Measurements from ENCODE around the gene PRDM10.

The PRDM10 gene

DNA sequence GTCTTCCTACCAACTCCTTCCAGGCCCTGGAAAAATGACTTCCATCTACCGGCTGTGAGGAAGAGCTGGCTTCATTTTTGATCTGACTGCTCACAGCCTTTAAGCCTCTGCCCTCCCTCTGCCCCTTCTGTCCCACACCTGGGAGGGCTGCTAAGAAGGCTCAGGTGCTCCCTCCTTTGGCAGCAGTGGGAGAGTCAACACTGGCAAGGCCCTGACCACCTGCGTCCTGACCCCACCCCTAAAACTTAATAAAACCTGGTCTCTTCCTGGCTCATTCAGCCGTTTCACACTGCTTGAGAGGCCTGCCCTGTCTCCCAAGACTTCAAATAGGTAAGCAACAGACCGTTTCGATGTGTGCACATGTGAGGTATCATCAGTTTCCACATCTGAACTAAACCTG lies 55.2 kb downstream of the PRDM10 start:
- no peak for DNase-seq (ENCODE audit: low read depth, low spot score)

DNA sequence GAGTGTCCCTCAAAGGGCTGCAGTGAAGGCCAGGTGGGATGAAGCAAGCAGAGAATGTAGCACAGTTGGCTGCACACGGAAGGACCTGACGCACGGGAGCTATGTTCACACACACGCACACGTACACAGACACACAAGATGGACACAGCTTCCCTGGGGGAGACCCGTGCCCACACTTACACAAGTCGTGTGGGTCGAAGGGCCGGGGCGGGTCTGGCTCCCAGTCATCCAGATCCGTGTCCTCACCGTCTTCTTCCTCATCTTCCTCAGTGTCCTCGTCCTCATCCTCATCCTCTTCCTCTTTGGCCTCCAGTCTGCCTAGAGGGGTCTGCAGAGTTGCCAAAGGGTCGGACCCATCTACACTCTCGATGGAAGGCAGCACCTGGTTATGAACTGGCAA lies 55.7 kb downstream of the PRDM10 start:
- DNase-seq (ENCODE audit: low read depth, low spot score) = no peak

DNA sequence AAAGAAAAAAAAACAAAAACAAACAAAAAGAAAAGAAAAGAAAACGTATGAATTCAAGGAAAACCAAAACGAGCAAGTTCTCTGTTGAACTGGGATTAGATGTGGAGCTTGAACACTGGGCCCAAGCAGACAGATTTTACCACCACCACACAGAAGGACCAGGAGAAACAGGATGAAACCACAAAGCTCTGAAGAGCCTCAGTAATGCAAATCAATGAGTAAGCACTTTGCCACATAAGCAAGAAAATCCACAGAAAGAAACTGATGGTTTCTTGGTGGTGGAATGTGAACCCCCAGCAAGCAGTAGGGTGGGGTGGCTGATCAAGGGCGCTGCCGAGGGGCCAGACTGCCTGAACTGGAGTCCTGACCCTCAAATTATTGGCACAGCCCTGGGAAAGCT lies 56.4 kb downstream of the PRDM10 start:
- no peak for DNase-seq (ENCODE audit: low read depth, low spot score)

DNA sequence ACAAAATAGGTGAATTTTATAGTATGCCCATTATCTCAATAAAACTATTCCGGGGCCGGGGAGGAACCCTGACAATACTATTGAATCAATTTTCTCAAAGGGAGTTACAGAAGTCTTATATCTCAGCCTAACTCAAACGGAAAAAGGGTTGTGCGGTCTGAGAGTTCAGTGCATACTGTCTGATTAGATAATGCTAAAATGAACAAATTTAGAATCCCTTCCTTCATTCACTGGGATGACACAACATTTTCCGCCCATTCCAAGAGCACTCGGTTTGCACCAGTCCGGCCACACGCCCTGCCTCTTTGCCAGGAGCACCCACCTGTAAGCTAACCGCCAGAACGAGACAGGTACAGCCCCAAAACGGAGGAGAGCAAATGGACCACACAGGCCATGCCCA lies 57.3 kb downstream of the PRDM10 start:
- DNase-seq (ENCODE audit: low read depth, low spot score) = no peak

DNA sequence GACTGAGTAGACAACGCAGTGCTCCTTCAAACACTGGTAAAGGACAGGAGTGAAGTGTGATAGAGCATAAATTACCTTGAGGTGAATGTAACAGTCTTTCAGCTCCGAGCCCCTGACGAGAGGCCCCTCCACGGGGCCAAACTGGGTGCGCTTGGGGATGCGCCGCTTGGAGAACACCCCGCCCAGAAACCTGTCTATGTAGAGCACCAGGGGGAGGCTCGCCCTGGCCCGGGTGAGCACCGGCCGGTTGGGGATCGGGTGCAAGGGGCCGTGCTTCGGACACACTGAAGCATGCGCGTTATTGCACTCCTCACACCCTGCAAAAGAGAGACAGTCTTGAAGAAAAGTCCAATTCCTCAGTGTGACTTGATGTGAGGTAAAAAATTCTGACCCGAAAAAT lies 57.9 kb downstream of the PRDM10 start:
- DNase-seq (ENCODE audit: low read depth, low spot score) = no peak

DNA sequence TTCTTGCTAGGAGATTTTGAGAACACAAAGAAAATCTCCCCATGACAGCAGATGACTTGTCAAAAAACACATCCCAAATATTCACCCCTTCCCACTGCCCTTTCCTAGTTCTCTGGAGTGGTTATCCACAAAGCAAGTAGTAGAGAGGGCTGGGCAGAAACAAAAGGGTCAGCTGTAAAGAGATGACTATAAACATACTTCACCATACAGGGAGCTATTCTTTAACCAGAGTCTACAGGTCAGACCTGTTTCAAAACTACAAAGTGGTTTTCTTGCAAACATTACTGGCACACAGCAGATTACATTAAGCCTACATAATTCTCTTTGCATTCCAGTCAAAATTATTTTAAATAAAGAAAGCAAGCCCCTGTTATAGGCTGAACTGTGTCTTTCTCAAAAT lies 59.6 kb downstream of the PRDM10 start:
- no peak for DNase-seq (ENCODE audit: low read depth, low spot score)

DNA sequence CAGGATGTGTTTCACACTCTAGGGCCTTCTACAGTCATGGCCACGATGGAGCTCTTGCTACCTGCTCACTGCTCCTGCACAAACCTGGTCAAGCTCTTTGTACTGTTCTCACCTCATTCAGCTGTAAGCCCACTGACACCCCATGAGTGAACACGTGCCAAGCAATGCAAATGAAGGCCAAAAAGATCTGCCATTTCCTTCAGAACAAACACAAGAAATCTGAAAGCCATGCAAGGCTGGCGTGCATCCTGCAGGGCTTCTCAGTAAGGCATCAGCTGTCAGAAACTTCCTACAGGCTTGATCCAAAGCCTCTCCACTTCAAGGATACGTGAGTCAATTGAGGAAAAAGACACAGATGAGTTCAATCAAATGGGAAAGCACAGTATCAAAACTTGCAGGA lies 63.1 kb downstream of the PRDM10 start:
- no peak for DNase-seq (ENCODE audit: low read depth, low spot score)

DNA sequence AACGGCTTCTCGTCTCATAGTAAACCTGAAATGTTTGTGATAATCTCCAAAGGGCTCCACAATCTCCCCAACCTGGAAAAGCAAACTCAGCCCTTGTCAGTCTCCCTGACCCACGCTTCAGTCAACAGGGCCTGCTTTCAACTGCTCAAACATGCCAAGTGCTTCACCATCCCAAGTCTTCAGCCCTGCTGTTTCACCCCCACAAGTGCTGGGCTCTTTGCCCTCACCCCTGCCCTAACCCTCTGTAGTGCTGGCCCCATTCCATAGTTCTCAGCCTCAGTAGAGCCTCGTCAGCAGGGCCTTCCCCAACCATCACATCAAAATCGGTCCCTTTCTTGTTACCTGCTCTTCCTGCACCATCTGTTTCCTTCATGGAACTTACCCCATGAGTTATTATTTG lies 63.9 kb downstream of the PRDM10 start:
- no peak for DNase-seq (ENCODE audit: low read depth, low spot score)

DNA sequence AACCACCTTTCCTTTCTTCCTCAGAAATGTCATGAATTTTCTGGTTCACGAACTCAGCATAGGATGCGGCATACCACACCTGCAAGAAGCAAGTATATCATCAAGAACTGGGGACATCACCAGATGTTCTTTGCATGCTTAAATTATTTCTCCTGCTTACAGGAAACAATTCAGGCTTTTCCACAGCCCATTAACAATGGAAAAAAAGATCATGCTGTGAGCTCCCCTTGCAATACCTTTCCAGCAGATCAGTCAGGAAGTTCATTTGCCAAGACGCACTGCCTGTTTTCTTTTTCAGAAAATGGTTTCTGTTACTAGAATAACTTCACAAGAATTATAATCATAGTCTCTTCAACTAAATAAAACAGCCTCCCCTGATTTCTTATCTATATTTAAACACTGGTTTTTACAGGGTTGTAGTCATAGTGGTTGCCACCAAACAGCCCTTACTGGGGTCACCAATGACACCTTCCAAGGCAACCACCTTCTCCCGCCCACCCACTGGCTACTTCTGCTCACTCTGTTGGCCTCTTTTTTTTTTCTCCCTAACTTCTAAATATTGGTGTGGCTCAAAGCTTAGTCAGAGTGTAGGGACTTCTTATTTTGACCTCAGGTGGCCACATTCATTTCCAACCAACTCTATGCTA lies 64.9 kb downstream of the PRDM10 start:
- DNase-seq (ENCODE audit: low read depth, low spot score) = no peak

DNA sequence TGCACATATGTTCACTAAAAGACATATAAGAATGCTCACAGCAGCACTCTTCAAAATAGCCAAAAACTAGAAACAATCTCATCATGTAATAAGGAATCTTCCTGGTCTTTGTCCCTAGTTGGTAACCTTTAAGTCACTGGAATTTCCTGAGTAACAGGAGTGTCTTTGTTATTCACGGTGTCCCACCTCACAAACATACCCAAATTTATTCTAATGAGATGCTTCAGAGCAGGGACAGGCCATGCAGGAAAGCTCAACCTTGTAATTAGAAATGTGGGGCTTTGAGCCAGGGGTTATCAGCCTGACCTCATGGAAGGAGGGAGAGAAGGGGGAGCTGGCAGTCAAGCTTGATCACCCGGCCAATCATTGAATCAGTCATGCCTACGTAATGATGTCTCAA lies 66.9 kb downstream of the PRDM10 start:
- DNase-seq (ENCODE audit: low read depth, low spot score) = no peak

DNA sequence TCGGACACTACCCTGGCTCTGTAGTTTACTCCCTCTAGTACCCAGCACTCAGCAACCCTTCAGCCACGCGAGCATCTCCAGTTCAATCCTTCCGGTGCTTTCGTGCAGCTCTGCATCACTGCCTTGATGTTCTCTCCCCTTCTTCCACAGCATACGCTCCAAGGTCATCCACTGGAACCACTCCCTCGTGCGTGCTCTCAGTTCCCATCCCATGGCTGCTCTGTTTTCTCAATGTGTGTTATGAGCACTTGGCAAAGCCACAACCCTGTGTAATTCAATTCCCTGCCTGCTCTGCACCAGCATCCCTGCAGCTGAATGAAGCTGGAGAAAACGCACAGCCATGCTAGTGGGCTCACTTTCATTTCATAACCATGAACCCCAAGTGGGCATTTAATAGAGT lies 68.7 kb downstream of the PRDM10 start:
- DNase-seq (ENCODE audit: low read depth, low spot score) = no peak

DNA sequence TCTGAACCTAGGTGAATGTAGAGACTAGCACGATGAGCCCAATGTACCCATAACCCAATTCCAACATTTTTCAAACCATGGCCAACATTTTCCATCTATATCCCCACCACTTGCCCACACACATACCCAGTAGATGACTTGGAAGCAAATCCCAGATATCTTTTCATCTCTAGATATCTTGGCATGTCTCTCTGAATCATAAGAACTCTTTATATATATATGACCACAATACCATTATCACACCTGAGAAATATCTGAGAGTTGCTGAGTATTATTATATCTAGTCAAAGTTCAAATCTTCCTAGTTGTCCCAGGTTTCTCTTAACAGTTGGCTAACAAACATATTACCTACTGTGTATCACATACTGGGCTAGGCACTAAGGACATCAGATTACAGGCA lies 69.4 kb downstream of the PRDM10 start:
- no peak for DNase-seq (ENCODE audit: low read depth, low spot score)

DNA sequence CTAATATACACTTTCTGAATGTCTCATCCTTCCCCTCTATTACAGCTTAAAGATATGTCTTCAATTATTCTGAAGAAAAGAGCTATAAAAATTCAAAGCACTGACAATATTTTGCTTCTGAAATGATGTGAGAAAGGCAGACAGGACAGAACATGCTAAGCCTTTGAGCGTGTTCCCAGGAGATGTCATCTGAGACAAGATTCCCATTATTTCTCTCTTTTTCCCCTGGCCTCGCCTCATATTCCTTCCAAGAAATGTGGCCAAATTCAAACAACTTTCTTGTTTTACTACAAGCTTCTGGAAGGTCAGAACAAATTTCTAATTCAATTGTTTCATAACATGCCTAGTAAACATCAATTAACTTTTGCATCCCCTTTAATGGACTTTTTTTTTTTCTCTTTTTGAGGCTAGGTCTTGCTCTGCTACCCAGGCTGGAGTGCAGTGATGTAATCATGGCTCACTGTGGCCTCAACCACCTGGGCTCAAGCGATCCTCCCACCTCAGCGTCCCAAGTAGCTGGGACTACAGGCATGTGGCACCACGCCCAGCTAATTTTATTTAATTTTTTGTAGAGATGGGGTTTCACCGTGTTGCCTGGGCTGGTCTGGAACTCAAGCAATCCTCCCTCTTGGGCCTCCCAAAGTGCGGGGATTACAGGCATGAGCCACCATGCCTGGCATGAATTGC lies 70.1 kb downstream of the PRDM10 start:
- no peak for DNase-seq (ENCODE audit: low read depth, low spot score)

DNA sequence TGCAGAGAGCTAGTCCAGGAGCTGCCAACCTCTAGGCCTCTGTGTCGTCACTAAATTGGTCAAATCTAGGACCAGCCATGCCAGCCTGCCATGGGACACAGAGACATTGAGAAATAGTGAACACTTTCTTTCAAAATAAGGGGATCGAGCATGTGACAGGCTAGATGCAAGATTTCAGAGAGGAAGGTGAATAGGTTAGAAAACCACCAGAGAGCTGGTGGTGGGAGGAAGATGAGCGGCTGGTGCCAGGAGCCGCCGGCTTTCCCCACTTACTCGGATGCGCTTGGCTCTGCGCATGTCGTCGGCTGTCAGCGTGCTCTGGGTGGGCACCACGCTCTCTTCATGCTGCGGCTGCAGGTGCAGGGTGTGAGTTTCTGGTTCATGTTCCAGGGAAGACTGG lies 71.9 kb downstream of the PRDM10 start:
- DNase-seq (ENCODE audit: low read depth, low spot score) = no peak

DNA sequence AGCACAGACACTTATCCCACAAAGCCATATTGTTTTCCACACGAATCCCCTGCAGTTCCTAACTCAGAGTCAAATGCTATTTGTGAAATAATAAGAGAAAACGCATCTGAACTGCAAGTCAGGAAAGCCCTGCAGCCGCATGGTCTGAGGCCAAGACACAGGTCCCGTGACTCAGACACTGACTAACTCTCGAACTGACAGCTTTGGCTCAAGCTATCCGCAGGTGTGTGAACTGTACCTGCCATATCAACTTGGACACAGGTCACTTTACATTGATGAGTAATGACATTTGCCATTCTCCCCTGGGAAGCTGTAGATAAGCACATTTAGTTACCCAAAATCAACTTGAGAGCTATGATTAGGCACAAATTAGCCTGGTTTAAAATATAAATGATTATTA lies 72.3 kb downstream of the PRDM10 start:
- DNase-seq (ENCODE audit: low read depth, low spot score) = no peak

DNA sequence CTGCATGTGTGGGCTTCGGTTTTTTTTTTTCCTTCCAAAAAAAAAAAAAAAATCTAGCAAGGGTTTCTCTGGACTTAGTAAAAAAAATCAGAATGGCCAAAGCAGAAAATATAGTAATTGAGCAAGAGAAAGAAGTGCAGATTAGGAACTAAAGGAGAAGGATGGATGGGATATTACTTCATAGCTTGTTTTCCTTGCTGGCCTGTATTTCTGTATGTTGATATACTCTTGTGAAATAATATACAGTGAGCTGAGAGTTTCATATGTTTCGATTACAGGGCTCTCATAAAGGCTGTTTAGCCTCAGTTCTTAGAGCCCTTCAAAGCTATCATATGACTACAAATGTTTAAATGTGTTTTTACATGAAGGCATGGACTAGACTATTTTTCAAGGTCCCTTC lies 72.9 kb downstream of the PRDM10 start:
- DNase-seq (ENCODE audit: low read depth, low spot score) = no peak

DNA sequence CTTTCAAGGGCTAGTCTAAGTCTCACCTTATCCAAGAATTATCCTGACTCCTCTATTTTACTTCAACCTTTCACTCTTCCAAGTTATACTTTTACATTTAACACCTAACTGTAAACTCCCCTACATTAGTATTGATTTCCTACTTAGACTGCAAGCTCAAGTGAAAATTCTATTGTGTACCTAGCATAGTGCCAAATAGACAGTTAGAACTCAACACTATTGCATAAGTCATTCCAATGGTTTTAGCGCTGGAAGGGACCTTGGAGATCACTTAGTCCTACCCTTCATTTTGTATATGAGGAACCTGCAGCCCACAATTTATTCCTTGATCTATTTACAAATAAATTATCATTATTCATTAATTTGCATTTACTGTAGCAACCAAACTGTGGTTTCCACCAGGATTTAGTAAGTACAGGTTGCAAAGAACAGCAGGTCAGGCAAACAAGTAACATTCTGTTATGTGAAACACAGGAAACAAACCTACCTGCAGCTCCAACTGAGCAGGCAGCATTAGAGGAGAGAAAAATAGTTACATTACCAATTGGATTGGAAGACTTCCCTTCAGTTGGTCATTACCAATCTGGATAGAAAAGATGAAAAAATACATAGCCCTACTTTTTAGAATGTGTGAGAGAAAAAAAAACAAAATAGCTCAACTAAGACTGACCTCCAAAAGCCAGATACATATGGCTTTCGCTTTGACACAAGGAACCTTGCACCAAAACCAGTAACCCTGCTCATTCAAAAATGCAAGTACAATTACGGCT lies 73.5 kb downstream of the PRDM10 start:
- no peak for DNase-seq (ENCODE audit: low read depth, low spot score)

DNA sequence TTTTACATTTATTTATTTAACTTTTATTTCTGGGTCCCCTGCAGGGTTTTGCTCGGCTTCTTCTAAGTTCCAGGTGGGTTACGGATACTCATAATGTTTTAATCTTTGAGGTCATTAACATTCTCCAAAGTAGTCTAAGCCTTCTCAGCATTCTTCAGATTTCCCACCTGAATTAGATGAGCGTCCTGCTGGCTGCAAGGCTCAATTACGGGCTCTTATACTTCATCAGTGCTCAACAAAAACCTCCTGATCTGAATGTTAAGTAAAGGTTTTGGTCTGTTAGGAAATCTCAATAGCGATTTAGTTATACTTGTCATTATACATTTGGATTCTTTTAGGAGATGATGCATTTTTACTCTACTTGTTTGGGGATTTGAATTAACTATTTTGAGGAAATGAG lies 80.0 kb downstream of the PRDM10 start:
- no peak for DNase-seq (ENCODE audit: low read depth, low spot score)

DNA sequence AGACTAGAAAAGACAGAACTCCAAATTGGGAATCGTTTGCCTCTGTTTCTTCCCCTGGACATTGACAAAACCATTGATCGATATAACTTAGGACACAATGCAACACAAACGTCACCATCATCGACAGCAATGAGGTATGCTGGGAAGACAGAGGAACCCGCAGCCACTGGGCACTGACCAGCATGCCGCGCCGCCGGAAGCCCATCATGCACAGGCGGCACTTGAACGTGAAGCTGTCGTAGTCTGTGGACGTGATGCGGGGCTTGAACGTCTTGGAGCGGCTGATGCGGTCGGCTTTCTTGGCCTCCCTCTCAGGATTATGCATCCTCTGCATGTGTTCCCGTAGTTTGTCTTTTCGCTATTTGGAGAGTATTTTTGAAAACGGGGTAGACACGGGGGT lies 84.3 kb downstream of the PRDM10 start:
- DNase-seq (ENCODE audit: low read depth, low spot score) = no peak

DNA sequence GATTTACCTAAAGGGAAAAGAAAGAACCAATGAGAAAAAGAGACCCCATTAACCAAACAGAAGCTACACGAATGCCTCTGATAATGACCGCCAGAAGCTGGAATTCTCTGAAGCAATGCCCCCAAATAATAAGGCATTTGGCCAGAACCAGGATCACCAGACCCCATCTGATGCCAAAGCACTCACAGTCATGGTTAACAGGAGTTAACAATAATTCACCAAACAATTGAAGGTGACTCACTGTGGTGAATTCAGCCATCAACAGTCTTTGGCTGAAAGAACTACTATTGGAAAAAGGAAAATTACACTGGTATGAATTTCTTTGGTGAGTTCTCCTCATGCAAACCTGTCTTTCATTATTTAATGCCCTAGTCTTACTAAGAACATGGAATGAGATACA lies 85.4 kb downstream of the PRDM10 start:
- no peak for DNase-seq (ENCODE audit: low read depth, low spot score)

DNA sequence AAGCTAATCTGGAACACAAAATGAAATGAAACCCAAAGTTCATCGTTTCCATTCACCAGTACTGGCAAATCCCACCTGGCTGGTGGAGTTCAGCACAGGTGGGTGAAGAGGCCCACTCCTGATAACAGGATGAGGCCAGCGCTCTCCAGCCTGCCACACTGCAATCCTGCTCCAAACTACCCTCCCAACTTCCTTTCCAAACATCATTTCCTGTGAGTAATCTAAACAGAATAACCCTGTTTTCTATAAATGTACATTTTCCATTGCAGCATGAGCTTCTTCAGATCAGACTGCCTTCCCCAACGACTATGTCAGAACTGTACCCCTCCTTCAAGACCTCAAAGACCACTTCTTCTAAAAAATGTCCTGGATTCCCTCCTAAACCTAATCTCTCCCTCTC lies 91.3 kb downstream of the PRDM10 start:
- DNase-seq (ENCODE audit: low read depth, low spot score) = no peak

DNA sequence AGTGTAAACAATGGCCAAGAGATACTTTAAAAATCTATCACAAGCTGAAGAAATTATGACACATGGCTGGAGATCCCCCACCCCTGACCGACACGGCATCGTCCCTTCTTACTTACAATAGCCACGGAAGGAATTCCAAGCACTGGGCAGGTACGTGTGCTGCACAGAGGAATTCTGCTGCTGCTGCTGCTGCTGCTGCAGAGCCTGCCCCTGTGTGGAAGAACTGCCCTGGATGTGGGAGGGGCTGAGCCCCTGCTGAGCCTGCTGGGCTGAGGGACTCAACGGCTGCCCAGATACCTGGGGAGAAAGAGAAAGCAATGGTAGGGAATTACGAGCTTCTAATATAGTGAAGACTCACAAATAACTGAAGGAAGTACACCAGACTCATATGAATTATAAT lies 92.3 kb downstream of the PRDM10 start:
- DNase-seq (ENCODE audit: low read depth, low spot score) = no peak

DNA sequence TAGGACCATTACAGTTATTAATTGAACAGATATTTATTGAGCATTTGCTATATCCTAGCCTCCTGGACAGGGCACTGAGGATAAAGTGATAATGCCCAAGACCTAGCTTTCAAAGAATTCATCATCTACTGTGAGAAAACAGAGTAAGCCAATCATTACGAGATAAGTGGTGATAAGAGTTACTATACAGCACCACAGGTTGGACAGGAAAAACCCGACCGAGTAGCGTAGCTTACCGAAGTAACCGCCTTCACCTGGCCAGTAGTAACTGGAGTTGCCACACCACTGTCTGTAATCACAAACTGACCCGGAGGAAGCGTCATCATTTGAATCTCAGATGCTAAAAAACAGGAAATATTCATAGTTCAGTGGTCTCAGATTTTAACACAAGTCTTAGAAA lies 97.2 kb downstream of the PRDM10 start:
- DNase-seq (ENCODE audit: low read depth, low spot score) = no peak
